VCaP (cell line): ENCODE measurements around the gene CLIC5.

Experiments
- H3K27ac ChIP-seq: fragments of 450-650 bp; 2 replicates; pipeline ENCODE4 v1.5.1; 2017
- TF ChIP-seq, protein P1 (sequence below): fragments of 450-650 bp; conservative IDR thresholded peaks from 2 replicates; pipeline ENCODE4 v1.5.1; 2017; ENCODE audit warnings: mild to moderate bottlenecking, moderate library complexity

The CLIC5 gene

DNA sequence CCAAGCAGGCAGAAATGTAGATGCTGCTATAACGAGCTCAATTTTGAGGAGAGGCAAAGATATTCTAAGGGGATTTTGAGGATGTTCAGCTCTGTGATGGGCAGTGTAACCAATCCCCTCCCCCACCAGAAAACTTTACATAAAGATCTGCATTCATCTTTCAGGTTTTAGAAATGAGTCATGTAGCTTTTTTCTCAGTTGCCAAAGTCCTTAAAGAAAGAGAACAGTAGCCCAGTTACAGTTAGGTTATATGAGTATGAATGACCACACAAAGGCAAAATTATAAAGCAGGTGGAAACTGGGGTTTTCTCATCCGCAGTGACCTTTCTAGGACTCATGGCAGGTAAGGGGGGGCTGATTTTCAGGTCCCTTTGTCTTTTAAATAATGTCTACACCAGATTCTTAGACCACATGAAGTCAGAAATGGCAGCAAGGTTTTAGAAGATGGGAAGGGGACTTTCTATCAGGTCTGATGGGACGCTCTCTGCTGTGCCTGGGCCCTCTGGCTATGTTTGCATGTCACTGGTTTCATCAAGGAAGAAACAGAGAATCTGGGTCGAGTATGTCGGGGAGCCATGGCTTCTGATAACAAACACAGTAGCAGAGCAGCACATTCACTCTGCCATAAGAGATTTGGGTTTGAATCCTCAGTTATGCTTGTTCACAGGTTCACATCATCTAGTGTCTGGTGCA is 94.7 kb downstream of the CLIC5 start:
- no peak overlapping the region for H3K27ac ChIP-seq
- TF ChIP-seq, protein P1, sequence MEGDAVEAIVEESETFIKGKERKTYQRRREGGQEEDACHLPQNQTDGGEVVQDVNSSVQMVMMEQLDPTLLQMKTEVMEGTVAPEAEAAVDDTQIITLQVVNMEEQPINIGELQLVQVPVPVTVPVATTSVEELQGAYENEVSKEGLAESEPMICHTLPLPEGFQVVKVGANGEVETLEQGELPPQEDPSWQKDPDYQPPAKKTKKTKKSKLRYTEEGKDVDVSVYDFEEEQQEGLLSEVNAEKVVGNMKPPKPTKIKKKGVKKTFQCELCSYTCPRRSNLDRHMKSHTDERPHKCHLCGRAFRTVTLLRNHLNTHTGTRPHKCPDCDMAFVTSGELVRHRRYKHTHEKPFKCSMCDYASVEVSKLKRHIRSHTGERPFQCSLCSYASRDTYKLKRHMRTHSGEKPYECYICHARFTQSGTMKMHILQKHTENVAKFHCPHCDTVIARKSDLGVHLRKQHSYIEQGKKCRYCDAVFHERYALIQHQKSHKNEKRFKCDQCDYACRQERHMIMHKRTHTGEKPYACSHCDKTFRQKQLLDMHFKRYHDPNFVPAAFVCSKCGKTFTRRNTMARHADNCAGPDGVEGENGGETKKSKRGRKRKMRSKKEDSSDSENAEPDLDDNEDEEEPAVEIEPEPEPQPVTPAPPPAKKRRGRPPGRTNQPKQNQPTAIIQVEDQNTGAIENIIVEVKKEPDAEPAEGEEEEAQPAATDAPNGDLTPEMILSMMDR: no peak

DNA sequence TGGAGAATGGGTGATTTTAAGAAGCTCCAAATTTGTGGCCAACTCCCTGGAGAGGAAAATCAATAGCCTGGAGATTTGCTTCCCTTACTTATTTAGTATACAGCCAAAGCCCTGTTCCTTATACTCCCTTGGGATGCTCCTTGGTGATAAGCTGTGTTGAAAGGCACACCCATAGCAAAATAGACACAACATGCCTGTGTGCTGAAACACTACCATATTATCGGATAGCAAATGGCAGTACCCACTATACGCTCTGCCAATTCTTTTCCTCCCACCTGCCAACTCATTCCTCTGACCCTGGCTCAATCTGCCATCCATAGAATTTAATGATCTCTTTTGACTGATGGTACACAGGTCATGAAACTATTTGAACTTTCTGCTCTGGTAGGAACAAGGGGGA is 98.2 kb downstream of the CLIC5 start:
- TF ChIP-seq, protein P1: no peak
- no peak overlapping the region for H3K27ac ChIP-seq

DNA sequence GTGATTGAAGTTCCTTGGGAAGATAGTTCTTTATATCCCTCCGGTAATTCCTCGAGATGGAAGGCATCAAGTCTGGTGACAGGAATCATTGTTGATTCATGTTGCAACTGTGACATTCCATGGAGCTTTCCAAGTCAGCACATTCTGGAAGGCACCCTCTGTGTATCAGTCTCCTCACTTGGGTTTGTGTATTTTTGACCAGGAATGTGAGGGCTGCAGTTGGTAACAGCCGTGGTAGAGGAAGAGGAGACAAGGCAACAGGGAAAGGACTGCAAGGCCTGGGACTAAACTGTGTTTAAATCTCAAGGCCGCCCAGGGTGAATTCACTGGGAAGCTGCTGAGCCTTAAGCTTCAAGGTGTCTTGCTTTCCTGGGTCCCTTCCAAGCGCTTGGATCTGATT is 99.0 kb downstream of the CLIC5 start:
- no peak overlapping the region for H3K27ac ChIP-seq

DNA sequence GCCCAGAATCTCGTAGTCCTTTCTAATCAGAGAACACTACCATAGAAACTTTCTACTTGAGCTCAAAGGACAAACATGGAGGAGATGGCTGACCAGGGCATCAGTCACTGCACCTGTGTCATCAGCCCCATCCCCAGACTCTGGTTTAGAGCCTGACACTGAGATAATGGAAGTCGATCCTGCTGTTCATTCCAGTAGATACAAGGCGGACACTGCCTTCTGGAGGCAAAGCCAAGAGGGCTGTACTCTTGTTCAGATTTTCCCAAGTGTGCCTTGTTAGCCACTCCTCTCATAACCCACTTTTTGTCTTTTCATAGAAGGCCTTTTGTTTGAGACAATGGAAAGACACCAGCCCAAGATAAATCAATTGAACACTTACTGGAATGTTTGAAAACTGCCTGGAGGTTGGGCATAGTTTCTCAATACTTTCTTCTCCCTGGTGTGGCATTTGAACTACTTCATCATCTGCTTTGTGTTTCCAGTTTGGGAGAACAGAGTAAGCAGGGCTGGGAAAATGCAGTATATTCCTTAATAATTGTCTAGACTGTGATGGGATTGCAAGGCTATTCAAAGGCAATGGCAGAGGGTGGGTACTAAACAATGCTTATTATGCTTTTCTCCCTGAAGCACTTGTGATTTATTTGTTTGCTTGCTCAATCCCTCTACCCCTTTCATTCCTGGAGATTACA is 99.7 kb downstream of the CLIC5 start:
- H3K27ac ChIP-seq: no peak overlapping the region
- TF ChIP-seq, protein P1: no peak

More for the DNA sequence above, 99.0 kb downstream of the CLIC5 start:
- TF ChIP-seq, protein P1: no peak

DNA sequence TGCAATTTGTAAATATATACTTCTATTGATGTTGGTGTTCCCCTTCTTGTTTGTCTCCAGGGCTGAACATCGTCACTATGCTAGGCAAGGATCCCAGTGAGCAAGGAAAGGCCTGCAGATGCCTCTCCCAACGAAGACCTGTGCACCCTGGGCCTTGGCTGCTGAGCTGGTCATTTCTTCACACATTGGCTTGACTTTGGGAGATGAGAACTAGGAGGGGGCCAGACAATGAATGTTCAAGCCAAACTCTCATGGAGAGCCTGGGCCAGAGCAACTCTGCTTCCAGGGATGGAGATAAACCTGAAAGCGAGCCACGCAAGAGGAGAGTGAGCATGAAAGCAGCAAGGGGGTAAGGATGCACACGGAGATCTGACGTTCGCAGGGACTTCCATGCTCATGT is 104.0 kb downstream of the CLIC5 start:
- no peak overlapping the region for H3K27ac ChIP-seq
- TF ChIP-seq, protein P1: no peak

DNA sequence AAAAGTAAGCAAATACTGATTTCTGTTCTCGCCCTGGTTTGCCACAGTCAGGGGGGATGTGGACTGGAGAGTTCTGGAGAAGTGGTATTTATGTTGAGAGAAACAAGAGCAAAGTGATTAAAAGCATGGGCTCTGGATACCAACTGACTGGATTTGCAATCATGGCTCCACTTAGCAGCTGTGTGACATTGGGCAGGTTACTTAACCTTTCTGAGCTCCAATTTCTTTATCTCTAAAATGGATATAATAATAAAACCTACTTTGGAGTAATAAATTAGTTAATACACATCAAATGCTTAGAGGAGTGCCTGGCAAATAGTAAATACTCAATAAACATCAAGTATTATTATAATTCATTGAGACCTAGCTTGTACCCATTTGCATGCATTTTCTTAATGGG is 111.7 kb downstream of the CLIC5 start:
- no peak overlapping the region for H3K27ac ChIP-seq
- TF ChIP-seq, protein P1: no peak

DNA sequence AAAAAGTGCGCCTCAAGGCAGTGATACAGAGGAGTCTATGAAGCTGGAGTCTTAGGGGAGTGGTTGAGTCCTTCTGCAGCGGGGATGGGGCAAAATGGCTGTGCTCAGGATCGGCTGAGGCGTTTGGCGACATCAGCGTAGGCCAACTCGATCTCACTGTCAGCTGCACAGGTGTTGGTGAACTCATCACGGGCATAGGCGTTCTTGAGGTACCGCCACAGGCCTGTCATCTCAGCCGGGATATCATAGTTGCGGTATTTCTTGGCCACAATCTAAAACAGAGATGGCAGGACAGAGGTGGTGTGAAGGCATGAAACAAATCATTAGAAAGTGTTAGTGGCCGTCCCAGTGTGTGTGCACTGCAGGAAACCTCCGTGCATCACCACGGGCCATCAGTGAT is 112.7 kb downstream of the CLIC5 start:
- TF ChIP-seq, protein P1: no peak
- no peak overlapping the region for H3K27ac ChIP-seq
